Right renal cortex interstitium (tissue), 3 donors: ENCODE results near the gene ENPEP. TPM values are rescaled to one million over a fixed set of nuclear protein-coding genes. Genes with fewer than 3 reads are reported as not detected.
"Not testable (repeated sequence)": the region's sequence is repeated elsewhere in the genome, so short reads cannot be mapped to it uniquely, and the experiment has no call there.

ENCODE experiments used
- DNase-seq, 3 donors: peaks; one replicate each; pipeline ENCODE4 v3.0.0-alpha.2; 2013; ENCODE audit warnings: low read depth in 3 of 3, low spot score in 2 of 3
- polyA plus RNA-seq, 3 donors: library from polyadenylated mRNA; unstranded; fragments of 120-200 nt; gene quantifications; one replicate each; pipeline ENCODE4 v1.2.1, GENCODE V29; 2013; ENCODE audit not compliant: insufficient read length in 3 of 3

ENPEP gene, protein sequence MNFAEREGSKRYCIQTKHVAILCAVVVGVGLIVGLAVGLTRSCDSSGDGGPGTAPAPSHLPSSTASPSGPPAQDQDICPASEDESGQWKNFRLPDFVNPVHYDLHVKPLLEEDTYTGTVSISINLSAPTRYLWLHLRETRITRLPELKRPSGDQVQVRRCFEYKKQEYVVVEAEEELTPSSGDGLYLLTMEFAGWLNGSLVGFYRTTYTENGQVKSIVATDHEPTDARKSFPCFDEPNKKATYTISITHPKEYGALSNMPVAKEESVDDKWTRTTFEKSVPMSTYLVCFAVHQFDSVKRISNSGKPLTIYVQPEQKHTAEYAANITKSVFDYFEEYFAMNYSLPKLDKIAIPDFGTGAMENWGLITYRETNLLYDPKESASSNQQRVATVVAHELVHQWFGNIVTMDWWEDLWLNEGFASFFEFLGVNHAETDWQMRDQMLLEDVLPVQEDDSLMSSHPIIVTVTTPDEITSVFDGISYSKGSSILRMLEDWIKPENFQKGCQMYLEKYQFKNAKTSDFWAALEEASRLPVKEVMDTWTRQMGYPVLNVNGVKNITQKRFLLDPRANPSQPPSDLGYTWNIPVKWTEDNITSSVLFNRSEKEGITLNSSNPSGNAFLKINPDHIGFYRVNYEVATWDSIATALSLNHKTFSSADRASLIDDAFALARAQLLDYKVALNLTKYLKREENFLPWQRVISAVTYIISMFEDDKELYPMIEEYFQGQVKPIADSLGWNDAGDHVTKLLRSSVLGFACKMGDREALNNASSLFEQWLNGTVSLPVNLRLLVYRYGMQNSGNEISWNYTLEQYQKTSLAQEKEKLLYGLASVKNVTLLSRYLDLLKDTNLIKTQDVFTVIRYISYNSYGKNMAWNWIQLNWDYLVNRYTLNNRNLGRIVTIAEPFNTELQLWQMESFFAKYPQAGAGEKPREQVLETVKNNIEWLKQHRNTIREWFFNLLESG
- 100 to 1,000 TPM; 200 to 235 (median 220) TPM for polyA plus RNA-seq

DNA sequence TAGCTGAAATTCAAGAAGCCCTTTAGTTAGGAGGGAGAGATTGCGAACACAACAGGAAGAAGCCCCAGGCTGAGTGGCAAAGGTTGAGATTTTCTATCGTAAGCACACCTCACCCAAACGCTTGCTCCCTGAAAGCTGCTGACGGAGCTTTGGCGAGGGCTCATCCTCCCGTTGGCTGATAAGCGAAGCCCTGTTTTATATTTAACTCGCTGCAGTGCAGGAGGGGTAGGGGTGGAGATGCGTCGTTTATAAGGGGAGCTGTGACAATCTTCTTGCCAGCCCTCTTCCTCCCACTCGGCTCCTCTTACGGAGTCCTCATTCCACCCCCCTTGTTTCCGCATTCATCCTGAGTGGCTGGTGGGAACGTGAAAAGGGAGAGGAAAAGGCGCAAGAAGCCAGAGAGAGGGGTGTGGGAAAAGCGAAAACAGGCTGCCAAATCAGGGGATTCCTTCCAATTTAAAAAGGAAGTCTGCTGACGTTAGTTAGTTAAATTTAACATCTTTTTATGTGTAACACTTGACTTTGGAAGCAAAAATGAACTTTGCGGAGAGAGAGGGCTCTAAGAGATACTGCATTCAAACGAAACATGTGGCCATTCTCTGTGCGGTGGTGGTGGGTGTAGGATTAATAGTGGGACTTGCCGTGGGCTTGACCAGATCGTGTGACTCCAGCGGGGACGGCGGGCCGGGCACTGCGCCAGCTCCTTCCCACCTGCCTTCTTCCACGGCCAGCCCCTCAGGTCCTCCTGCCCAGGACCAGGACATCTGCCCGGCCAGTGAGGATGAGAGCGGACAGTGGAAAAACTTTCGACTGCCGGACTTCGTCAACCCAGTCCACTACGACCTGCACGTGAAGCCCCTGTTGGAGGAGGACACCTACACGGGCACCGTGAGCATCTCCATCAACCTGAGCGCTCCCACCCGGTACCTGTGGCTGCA is at the start of gene ENPEP:
Gene ENPEP (plus strand): TSS at position 275 of the 938 bp plus-strand sequence. CDS start 260 bp downstream, at position 535.
- peak in 2 of 3 donors; percentile 36 to 65 for DNase-seq

- DNase-seq = not testable (repeated sequence)
These were observed 44.1 kb upstream of the ENPEP start for GRCh38 chr4:110431805-110432204.

DNA sequence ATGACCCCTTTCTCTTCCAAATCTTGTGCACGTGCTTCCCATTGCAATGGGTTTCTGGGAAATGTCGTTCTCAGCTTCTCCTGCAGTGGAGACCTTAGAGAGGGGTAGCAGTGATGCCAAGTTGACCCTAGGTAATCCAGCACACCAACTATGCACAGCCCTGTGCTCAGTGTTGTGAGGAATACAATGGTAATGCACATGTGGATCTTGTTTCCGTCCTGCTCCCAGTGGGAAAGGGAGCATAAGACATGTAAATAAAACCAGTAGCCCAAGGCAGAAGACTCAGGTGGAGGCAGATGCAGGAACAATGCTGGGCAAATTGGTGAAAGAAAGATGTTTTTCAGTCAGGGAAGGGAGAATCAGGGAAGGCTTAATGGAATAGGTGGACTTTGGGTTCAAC is 38.7 kb upstream of the ENPEP start:
- DNase-seq = not testable (repeated sequence)

GRCh38 chr4:110439209-110439608 is 36.7 kb upstream of the ENPEP start:
- DNase-seq = not testable (repeated sequence)

DNA sequence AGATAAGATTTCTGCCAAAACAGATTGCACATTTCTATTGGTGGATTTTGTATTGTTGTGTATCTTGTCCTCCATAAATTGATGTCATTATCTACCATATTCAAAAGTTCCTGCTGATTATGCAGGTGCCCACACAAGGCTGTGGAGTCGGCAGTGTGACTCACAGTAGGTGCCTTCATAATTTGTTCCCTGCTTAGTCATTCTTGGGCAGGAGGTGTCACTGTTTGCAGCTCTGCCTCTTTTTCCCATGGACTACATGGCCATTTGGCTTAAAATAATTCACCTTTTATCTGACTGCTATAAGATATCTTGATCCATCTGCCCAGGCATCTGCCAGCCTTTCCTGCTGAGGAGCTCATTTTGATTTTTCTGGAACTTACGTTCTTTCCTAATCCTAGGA is 33.6 kb upstream of the ENPEP start:
- no peak for DNase-seq

GRCh38 chr4:110442788-110443187 is 33.2 kb upstream of the ENPEP start:
- no peak for DNase-seq

DNA sequence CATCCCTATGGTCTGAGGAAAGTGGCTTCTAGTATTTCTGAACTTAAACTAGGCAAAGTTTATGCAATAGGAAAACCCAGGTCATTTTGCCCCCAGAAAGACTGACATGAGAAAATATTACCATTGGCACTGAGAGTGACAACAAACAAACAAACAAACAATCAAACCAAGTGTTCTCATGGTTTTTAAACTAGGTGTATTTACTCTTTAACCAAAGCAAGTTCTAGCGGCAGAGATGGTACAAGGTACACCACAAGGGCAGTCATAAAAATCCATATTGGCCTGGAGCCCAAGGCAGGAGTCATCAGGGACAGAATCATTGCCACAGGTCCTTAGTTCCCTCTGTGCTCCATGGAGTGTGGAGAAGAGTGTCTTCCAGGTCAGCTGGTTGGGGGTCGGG is 26.0 kb upstream of the ENPEP start:
- DNase-seq = no peak

- no peak for DNase-seq
These were observed 23.4 kb upstream of the ENPEP start for GRCh38 chr4:110452546-110452945.

DNA sequence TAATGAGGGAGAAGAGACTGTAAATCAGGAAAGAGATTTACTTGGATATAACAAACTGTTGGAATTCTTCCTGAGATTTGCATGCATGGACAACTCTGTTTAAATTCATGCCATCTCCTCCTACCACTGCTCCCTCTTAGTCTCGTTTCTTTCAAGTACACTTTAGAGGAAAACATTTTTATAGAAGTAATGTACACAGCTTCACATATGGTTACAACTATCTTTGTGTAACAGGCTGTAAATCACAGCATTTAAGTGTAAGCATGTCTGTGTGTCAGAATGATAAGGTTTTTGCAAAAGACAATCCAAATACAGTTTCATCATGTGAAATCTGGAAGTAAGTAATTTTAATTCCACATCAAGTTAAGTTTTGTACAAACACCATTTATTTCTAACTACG is 21.5 kb upstream of the ENPEP start:
- no peak for DNase-seq

- no peak for DNase-seq
These were observed 17.3 kb upstream of the ENPEP start for GRCh38 chr4:110458494-110459266.

DNA sequence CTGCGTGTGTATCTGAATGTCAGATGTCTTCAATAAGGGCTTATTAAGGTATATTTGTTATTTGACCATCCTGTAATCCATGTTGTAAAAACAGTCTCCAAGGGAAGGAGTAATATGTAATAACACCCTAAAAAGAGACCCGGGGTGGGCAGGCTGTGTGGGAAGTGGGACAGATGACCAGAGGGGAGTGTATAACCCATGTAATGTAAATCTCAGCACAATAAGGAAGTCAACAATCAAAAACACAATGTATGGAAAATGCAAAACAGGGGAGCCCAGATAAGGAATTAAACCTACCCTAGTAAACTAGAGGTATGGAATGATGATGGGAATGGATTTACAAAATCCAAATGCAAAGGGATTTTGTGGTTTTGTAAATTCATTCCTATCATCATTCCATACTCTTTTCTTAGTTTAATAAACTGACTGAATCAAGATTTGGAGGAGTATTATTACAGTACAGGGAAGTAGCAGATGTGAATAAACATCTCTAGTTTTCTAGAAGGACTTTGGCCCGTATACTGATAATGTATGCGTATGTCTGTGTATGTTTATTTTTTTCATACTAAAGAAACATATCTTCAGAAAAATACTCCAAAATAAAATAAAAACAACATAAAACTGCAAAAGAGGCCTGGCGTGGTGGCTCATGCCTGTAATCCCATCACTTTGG is 15.7 kb upstream of the ENPEP start:
- no peak for DNase-seq

DNA sequence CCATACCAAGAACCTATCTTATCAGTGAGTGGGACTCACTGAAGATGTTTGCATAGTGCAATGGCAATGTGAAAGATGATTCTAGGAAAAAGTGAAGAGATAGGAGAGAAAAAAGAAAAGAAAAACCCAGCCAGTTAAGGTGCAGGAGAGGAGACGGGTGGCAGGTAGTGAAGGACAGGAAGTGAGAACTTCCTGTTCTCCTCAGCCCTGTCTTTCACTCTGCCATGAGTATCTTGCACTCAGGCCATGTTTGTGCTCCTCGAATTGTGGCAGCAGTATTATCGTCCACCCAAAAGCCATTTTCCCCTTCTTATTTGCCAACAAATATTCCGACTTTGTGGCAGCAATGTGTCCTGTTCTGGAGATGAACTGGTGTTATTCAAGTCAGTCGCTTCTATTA is 8.6 kb upstream of the ENPEP start:
- DNase-seq = no peak

GRCh38 chr4:110472583-110473329 is 3.2 kb upstream of the ENPEP start:
- no peak for DNase-seq

- no peak for DNase-seq
These were observed 1.5 kb upstream of the ENPEP start for GRCh38 chr4:110474481-110474880.

- not testable (repeated sequence) for DNase-seq
These were observed 875 bp upstream of the ENPEP start for GRCh38 chr4:110475080-110475479.

DNA sequence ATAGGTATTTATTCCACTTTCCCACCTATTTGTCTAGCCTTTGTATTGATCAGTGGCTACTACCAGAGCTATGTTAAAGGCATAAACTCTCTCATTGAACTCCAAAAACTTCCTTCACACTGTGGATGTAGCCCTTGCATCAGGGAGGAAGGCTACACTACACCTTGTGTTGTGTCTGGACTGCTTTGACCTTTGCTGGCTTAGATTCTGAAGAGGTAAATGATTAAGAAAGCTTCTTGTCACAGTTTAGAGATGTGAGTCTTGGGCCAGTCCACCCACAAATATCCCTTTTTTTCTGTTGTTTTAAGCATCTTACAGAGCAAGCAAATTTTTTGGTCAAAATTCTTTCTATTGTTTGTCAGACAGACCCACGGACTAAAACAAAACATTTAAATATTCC is 1.9 kb downstream of the ENPEP start:
- no peak for DNase-seq

DNA sequence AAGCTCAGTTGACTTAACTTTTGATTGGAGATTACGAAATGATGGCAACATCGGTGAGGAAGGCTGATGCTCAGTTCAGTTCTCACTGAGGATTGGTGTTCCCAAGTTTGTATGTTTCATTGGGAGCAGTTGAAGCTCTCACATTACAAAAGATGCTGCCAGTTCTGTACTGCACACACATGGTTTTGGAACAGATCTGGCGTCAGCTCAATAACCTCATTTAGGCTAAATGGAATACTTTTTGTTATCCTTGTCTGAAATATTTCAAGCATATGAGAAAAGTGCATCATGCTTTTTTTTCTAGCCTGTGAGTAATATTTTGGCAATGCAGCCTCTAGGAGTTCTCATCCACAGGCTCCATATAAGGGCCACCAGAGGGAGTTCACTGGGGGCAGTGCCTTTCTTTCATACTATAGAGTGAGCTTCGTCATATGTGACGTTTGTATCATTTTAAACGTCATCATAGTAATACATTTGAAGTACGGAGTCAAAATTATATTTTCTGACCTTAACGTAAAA is 4.1 kb downstream of the ENPEP start:
- DNase-seq = no peak

DNA sequence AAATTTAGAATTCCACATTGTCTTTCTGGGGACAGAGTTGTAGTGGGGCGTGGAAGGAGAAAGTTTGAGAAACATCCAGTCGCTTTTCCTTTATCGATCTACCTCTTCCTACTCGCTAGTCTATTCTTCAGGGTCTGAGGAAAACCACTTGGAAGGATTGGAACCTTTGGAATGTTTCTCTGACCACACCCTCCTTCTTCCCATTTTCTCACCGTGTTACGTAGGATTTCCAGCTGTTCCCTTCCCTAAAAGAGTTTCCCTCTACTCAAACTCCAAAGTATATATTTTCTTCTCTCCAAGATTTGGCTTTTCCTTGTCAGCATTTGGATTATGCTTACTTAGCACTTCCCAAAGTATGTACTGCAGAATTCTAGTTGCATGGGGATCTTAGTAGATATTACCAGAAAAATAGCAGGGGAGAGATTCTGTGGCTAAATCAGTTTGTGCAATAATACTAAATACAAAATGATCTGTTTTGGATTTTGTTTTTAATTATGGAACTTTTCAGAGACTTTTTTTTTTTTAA is 4.9 kb downstream of the ENPEP start:
- no peak for DNase-seq
